GM15510 (cell line): ENCODE results near the gene KLF16.

ENCODE experiments used
- POLR2A ChIP-seq: IDR thresholded peaks from 3 replicates; pipeline ENCODE4 v1.6.1; 2011; ENCODE audit warnings: borderline replicate concordance; ENCODE audit not compliant: insufficient read length; ENCODE audit errors: extremely low read depth

The KLF16 gene

DNA sequence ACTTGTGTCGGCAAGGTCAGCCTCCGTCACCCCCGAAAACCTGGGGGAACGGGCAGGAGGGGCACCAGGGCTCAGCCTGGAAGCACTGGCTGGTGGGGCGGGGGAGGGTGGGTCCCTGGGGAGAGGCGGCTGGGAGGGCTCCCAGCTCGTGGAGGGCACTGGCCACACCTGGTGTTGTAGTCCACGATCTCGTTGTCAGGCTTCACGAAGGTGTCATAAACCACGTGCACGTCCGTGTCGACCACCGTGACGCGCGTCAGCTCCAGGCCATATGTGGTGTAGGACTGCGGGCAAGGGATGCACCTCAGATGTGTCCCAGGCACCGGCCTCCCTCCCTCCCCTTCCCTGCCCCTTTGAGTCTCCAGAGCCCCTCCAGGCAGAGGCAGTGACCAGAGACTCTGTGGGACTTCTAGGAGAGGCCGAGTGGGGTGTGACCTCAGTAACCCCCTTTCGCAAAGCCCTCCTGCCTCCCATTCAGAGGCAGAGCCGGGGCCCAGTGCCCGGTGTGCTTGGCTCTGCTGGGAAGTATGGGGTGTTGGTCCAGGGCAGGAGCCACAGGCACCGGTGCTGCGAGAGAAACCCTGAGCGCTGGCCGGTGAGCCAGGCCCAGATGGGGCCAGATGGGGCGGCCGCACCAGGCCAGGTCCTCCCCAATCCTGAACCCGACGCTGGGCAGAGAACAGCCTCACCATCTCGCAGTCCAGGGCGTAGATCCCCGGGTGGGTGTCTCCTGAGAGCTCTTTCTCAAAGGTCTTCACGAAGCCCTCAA, 46.7 kb downstream of the KLF16 start:
- peak; percentile 8 for TF ChIP-seq POLR2A

DNA sequence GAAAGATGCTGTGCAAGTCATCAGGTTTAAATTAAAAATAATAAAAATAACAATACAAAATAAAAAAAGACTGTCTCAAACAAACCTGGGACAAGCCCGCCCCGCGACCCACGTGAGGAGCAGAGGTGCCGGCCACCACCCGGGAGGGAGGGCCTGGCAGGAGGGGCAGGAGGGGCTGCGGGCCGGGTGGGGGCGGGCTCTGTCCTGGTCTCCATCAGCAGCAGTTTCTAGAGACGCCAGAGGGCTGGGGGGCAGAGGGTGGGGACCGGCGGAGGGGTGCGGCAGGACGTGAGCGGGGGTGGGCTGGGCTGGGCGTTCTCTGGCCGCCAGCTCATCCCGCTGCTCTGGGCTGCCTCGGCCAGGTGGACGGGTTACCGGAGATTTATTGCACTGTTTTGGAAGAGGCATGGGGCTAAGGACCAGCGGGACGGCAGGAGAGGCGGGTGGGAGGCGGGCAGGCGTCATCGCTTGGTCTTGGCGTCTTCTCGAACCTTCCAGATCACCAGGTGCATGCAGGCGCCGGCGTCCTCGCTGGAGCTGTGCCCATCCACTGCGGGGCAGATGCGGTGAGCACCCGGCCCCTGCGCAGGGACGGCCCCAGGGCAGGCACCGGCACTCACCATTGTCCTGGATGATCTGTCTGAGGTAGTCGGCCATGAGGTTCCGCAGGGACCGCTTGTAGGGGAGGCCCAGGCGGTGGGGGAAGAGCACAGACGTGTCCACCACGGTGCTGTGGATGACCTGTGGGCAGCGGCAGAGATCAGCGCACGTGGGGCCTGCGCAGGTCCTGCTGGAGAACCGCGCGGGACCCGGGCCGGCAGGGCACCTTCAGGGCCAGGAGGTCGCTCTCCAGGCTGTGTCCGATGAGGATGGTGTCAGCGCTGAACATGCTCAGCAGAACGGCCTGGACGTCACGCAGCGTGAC, 47.5 kb downstream of the KLF16 start:
- TF ChIP-seq POLR2A, result peak; percentile 9

DNA sequence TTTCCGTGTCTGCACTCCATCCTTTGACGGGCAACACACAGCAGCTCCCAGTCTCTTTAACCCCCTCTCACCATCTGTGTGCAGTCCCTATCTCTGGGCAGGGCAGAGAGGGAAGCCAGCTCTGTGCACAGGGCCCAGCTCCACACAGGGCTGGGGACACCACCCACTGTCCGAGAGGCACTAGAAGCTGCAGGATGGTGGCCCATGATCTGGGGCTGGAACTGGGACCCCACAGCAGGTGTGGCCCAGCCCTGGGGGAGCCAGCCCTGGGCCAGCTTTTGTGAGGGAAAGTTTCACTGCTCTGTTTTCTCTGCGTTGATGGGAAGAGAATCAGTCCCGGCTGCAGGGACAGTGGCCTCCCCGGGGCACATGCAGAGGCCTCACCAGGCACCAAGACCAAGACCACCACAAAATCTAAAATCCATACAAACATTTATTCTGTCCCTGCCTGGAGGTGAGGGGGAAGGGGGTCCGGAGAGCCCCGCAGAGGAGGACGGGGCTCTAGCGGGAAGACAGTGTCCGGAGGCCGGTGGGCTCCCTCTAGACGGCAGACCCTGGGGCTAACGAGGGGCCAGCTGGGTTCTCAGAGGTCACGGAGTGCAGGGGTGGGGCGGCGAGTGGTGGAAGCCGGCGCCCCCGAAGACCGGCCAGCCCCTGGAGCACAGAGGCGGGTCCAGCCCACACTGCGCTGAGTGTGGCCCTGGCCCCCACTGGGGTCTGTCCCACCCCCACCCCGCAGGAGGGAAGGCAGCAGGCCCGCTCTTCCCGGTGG, 48.4 kb downstream of the KLF16 start:
- TF ChIP-seq POLR2A, result no peak

DNA sequence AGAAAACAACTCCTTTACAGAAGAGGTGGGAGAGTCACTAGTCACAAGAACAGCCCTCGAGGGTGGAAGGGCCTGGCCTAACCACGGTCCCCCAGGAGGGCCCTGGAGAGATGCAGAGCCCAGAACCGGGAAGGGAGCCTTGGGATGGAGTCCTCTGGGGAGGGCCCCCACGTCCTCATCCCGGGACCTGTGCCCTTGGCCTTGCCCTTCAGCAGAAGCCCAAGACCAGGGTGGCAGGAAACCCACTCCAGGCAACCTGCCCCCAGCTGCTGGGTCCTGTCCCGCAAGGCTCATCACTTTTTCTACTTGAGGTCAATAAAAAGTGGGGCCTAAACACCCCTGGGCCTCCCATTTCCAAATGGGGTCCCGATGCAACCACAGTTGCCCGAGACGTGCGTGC, 49.0 kb downstream of the KLF16 start:
- no peak for TF ChIP-seq POLR2A

DNA sequence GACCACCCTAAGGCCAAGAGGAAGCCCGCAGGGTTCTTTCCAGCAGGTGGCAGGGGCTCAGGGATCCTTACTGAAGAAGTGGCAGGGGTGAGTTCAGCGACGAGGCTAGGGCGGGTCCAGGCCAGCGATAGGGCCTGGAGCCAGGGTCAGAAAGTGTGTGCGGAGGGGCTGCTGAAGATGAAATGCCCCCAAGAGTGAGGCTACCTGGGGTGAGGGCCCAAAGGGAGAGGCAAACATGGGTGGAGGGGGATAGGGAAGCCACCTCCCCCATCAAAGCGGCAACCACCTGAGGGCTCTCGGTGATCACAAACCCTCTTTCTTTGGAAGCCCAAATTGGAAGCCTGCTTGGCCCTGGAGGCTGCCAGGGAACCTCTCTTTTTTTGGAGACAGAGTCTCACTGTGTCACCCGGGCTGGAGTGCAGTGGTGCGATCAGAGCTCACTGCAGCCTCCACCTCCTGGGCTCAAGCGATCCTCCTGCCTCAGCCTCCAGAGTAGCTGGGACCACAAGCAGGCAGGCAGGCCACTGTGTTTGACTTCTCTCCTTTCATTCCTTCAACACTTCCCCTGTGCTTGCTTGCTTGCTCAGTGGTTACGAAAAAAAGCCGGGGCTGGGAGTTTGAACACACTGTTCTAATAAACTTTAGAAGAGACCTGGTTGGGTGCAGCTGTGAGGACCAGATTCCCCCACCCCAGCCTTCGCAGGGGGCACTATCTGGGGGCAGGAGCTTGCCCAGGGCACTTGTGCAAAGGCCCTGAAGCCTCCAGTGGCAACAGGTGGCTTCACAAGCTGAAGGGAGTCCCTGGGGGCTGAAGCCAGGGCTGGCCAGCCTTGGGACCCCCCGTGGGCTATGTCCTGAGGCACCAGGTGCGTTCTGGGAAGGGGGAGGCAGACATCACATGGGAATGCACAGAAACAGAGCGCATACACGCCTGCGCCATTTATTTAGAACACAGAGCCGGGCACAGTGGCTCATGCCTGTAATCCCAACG, 49.9 kb downstream of the KLF16 start:
- TF ChIP-seq POLR2A, result no peak

DNA sequence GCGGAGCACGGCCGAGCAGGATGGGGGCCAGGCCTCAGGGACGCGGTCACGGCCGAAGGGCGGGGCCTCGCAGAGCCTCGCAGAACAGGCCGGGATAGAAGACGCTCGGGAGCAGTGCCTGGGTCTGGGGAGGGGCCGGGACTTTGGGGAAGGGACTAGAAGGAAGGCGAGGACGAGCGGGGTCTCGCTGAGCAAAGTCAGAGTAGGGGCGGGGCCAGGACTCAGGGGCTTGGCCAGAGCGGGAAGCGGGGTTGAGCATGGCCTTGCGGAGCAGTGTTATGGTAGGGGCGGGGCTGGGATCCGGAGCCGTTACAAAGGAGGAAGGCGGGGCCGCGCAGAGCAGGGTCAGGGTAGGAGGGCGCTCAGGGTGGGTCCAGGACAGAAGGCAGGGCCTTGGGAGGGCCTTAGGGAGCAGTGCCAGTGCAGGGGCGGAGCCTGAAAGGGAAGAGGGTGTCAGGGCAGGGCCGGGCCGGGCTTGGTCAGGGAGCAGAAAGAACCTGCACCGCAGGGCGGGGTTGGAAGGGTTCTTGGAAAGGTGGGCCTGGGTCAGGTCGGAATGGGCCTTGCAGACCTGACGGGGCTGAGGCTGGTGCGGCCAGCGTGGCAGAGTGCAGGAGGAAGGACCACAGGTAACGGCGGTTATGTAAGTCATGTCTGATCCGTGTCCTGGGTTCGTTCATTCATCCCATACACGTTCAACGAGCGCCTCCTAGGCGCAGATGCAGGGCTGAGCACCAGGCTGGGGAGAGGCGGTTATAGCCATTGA, 50.8 kb downstream of the KLF16 start:
- peak; percentile 54 for TF ChIP-seq POLR2A

DNA sequence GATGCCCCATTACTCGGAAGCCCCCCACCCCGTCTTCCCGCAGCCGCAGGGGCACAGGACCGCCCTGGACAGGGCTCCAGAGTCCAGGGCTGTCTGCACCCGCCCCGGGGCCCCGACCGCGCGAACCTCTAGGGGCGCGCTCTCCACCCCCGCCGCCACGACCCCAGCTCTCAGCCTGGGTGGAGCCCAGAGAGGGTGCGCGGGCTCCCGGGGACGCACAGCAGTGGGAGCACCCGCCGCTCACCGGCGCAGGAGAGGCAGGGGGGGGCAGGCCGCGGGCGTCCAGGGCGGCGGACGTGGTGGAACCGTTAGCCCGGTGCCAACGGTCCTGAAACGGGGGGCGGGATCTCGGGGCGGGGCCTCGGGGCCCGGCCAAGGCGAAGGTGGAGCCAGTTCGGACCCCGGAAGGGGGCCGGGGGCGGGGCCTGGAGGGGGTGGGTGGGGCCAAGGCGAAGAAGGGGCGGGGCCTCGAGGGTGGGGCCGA, 51.4 kb downstream of the KLF16 start, which contains the start of gene ATP8B3:
TSS of gene ATP8B3 (minus strand) at position 335 of the 484 bp plus-strand sequence. CDS start 540 bp downstream, outside the sequence.
- peak; percentile 29 for TF ChIP-seq POLR2A

DNA sequence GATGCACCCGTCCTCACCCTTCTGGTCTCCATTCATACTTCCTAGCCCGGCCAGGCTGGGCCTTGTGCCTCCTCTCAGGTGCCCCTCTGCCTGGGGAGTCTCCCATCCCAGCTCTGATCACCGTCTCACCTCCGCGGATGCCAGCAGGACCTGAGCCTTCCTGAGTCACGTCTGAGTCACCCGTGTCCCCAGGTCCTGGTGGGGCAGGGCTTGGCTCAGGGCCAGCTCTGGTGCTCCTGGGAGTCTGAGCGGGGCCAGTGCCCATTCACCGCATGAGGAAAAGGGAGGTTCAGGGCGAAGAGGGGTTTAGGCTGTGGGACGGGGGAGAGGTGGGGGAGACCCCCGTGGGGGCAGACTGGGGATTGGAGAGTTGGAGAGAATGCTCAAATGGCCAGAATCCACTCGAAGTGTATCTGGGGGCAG, 51.9 kb downstream of the KLF16 start:
- no peak for TF ChIP-seq POLR2A

DNA sequence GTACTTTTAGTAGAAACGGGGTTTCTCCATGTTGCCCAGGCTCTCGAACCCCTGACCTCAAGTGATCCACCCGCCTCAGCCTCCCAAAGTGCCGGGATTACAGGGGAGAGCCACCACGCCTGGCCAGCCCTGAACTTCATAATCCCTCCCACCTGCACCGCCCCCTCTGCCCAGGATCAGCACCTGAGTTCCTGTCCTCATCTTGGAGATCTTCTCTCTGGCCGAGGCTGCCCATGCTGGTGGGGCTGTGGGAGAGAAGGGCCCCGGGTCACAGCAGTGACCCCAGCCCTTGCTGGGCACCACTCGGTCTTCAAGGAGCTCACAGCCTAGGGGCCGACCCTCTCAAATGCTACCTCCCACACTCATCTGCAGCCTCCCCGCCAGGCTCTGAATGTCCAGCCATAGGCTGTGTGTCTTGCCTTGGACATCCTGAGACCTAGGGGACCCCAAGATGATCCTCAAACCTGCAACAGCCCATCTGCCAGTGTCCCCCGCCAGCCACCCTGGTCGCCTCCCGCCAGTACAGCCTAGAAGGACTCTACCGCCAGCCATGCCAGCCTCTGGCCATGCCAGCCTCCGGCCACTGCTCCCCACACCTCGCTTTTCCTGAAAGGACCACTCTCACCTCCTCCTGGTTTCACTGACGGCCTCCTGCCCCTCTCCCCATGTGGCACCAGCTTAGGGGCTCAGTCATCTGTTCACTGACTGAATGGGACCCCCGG, 52.8 kb downstream of the KLF16 start:
- TF ChIP-seq POLR2A, result no peak

DNA sequence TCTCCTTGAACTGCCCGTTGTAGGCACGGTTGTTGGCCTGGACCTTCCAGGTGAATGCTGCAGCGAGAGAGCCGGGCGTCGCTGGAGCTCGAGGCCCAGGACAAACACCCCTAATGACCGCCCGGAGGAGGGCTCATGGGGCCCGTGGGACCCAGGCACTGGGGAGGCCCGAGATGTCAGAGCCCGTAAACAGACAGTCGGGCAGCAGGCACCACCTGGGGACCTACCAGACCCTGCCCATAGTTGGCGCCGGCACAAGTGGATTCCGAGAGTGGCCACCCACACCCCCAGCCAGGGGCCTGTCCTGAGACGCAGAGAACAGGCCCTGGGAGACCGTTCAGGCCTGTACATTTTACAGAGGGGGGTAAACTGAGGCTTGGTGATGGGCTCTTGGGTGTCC, 53.7 kb downstream of the KLF16 start:
- no peak for TF ChIP-seq POLR2A

DNA sequence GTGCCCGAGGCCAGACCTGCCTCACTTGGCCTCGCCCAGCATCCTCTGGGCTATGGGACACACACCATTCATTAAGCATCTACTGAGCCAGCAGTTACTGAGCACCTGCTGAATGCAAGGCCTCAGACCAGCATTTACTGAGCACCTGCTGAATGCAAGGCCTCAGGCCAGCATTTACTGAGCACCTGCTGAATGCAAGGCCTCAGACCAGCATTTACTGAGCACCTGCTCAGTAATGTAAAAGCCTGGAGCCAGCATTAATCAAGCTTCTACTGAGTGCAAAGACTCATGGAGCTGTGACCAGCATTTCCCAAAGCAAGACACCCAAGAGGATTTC, 55.0 kb downstream of the KLF16 start:
- TF ChIP-seq POLR2A, result no peak

DNA sequence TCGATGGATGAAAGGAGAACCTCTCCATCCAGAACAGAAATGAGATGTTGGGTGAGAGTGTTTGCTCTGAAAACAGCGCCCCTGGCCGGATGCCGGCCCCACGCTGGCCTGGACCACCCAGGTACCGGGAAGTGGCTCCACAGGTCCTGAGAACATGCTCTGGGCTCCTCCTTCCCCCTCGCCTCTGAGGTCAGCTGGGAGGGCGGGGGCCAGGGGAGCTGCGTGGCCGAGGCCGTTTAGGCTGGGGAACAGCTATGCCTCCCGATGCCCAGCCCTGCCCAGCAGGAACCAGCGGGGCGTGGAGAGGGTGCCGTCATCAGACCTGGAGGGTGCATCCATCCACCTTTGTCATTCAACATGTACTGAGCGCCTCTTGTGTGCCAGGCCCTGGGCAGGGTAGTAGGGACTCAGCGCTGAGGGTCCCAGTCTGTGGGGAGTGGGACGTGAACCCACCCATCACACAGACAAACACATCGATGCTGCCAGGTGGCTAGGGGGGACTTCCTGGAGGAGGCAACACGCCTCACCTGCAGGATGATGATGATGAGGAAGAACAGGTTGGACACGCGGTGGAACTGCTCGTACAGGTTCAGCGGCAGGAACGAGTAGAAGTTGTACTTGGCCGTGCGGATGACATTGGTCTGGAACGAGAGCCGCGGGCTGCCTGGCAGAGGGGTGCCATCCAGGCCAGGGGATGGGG, 55.5 kb downstream of the KLF16 start:
- TF ChIP-seq POLR2A, result no peak
